GM12864 (cell line): ENCODE results near the gene FAM241B.

Experiments
- DNase-seq: peaks from one replicate; pipeline ENCODE4 v3.0.0-alpha.2; 2011; ENCODE audit warnings: low read depth
- H3K4me3 ChIP-seq: 2 replicates; pipeline ENCODE4 v1.5.1; 2011; ENCODE audit warnings: mild to moderate bottlenecking, low read depth, low read length, control low read depth
- CTCF ChIP-seq: IDR thresholded peaks from 2 replicates; pipeline ENCODE4 v1.5.1; 2011; ENCODE audit warnings: low read depth, mild to moderate bottlenecking, moderate library complexity, low read length, control low read depth, inconsistent platforms; ENCODE audit errors: missing control alignments

Gene FAM241B

GRCh38 chr10:69609077-69609476, 21.0 kb upstream of the FAM241B start:
- no peak for TF ChIP-seq CTCF
- H3K4me3 ChIP-seq = no peak overlapping the region

GRCh38 chr10:69612760-69613159, 17.3 kb upstream of the FAM241B start:
- TF ChIP-seq CTCF = no peak
- no peak for DNase-seq

More at GRCh38 chr10:69609077-69609476, 21.0 kb upstream of the FAM241B start:
- no peak for DNase-seq

GRCh38 chr10:69614130-69614529, 15.9 kb upstream of the FAM241B start:
- TF ChIP-seq CTCF = no peak
- no peak for DNase-seq
- H3K4me3 ChIP-seq = no peak overlapping the region

More at GRCh38 chr10:69612760-69613159, 17.3 kb upstream of the FAM241B start:
- H3K4me3 ChIP-seq = no peak overlapping the region

GRCh38 chr10:69616358-69616757, 13.7 kb upstream of the FAM241B start:
- no peak overlapping the region for H3K4me3 ChIP-seq
- no peak for DNase-seq
- TF ChIP-seq CTCF = no peak

- no peak for TF ChIP-seq CTCF
- no peak overlapping the region for H3K4me3 ChIP-seq
- no peak for DNase-seq
Measured at GRCh38 chr10:69618746-69619145, 11.3 kb upstream of the FAM241B start.

- no peak for TF ChIP-seq CTCF
- H3K4me3 ChIP-seq = no peak overlapping the region
Measured at GRCh38 chr10:69619626-69620025, 10.4 kb upstream of the FAM241B start.

GRCh38 chr10:69620625-69621024, 9.4 kb upstream of the FAM241B start:
- no peak for DNase-seq
- no peak overlapping the region for H3K4me3 ChIP-seq
- no peak for TF ChIP-seq CTCF

More at GRCh38 chr10:69619626-69620025, 10.4 kb upstream of the FAM241B start:
- no peak for DNase-seq
